Hematopoietic multipotent progenitor cell (in vitro differentiated cells): ENCODE results near the gene ASPDH. TPM values are rescaled to one million over a fixed set of nuclear protein-coding genes. Genes with fewer than 3 reads are reported as not detected.

ENCODE experiments used
- DNase-seq, 3 donors: peaks; one replicate each; pipeline ENCODE4 v3.0.0-alpha.2; 2011 to 2015; ENCODE audit warnings: low read depth in 2 of 3, low spot score in 2 of 3
- total RNA-seq: library from RNA; depleted of rRNA; stranded (reverse); fragments of >200 nt; gene quantifications from one replicate; pipeline ENCODE4 v1.2.3, GENCODE V29; 2012

ASPDH gene
- total RNA-seq, 1 donor, result not detected

DNA sequence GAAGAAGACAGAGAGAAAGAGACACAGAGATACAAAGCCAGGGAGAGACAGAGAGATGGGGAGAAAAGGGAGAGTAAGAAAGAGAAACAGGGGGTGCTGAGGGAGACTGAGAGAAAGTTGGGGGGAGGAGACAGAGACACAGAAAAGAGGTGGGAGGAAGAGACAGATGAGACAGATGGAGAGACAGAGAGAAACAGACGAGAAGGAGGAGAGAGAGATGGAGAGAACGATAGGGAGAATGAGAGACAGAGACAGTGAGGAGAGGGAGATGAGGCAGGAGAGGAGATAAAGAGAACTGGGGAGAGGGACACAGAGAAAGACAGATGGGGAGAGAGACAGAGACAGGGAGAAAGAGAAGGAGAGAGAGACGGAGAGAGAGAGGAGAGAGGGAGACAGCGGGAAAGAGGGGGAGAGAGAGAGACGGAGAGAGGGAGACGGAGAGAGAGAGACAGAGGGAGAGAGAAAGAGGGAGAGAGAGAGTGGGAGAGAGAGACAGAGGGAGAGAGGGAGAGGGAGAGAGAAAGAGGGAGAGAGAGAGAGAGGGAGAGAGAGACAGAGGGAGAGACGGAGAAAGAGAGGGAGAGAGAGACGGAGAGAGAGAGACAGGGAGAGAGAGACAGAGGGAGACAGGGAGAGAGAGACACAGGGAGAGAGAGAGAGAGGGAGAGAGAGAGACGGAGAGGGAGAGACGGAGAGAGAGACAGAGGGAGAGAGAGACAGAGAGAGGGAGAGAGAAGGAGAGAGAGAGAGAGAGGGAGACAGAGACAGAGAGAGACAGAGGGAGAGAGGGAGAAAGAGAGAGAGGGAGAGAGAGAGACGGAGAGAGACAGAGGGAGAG is 15.3 kb downstream of the ASPDH start:
- DNase-seq, result no peak

DNA sequence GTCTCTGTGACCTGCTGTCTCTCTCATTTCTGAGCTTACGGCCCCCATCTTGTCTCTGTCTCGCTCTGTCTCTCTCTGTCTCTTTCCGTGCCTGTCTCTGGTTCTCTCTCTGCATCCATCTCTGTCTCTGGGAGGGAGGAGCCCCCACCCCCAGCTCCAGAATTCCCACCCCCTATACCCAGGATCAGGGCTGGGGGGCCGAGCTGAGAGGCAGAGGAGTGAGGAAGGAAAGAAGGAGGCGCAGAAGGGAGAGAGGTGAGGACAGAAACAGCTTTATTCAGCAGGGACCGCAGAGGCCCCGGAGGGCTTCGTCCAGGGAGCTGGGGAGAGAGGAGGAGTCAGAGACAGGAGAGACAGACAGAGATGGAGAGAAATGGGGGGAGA is 16.7 kb downstream of the ASPDH start:
- no peak for DNase-seq

GRCh38 chr19:50496189-50497021 is 17.3 kb downstream of the ASPDH start:
- no peak for DNase-seq

DNA sequence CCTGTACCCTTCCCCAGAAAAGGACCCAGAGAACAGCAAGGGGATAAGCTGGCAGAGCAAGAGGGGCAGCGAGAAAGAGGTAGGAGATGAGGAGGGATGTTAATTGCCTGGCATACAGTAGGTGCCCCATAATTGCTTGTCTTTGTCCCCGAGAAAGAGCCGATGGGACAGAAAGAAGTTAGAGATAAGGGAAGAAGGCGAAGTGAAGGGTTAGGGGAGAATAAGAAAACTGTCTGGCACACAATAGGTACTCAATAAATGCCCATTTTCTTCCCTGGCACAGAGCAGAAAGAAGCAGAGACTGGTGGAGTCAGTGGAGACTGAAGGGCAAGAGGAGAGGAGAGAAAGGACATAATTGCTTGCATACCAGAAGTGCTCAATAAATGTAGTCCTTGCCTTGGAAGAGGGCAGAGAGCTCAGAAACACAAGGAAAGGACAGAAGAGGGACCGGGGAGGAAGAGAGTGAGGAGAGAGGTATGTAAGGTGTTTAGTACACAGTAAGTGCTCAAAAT is 18.6 kb downstream of the ASPDH start:
- no peak for DNase-seq

DNA sequence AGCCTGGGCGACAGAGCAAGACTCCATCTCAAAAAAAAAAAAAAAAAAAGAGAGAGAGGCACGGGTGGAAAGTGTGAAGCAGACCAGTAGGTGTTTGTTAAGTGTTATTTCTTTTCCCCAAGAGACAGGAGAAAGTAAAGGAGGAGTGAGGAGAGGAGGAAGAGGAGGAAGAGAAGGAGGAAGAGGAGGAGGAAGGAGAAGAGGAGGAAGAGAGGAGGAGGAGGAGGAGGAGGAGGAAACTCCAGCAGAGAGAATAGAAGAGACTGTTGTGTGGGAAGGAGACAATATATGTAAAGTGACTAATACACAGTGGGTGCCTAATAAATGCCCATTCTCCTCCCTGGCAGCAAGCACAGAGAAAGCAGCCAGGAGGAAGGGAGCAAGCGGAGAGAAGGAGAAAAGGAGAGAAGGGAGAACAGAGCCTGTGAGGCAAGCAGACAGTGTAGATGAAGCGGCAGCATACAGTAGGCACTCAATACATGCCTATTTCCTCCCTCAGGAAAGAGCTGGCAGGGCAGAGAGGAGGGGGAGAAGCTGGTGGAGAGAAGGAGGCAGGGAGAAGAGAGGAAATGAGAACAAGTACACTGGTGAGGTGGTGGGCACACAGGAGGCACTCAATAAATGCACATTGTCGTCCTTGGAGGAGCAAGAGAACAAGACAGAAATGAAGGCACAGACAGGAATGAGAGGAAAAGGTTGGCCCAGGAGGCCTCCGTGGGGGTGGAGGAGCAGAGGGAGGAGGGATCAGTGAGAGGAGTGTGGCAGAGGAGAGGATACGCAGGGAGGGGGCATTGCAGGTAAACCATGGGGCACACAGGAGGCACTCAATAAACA is 19.3 kb downstream of the ASPDH start:
- no peak for DNase-seq

DNA sequence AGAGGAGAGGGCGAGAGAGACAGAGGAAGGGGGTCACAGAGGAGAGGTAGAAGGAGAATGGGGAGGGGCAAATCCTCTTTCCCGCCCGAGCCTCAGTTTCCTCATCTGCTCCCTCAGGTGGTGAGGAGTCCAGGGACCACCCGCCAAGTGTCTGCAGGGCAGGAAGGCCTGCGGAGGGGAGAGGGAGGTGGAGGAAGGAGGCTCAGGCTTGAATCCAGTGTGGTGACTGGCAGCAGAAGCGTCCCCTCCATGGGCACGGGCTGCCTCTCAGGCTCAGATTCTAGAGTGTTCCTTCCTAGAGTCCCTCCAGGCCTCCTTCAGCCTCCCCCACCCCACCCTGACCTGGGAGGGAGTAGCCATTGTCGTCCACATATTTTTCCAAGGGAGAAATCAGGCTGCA is 20.5 kb downstream of the ASPDH start:
- no peak for DNase-seq

- peak in 2 of 3 donors; percentile 31 to 59 for DNase-seq
These were observed 21.2 kb downstream of the ASPDH start for GRCh38 chr19:50492303-50493052.

- no peak for DNase-seq
These were observed 22.7 kb downstream of the ASPDH start for GRCh38 chr19:50490991-50491472.

DNA sequence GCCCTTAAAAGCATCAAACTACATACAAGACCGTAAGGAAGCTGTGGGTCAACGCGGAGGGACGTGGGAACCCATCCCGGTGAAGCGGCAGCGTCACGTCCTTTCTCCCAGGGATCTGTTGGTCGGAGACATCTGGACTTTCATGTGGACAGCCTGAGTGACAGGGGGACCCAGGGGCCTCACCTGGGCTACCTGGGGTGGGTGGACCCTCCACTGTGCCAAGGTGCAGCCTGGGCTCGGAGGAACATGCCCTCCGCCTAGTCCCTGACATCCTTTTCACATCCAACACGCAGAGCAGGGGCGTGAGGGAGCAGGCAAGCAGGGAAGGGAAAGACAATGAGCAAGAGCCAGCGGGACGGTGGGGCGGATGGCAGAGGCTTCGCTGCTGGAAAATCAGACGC is 23.3 kb downstream of the ASPDH start:
- no peak for DNase-seq

GRCh38 chr19:50489461-50490011 is 24.2 kb downstream of the ASPDH start:
- no peak for DNase-seq

GRCh38 chr19:50488389-50489194 is 25.1 kb downstream of the ASPDH start:
- no peak for DNase-seq

GRCh38 chr19:50486823-50487515 is 26.7 kb downstream of the ASPDH start:
- DNase-seq, result peak in 2 of 3 donors; percentile 71 to 76

DNA sequence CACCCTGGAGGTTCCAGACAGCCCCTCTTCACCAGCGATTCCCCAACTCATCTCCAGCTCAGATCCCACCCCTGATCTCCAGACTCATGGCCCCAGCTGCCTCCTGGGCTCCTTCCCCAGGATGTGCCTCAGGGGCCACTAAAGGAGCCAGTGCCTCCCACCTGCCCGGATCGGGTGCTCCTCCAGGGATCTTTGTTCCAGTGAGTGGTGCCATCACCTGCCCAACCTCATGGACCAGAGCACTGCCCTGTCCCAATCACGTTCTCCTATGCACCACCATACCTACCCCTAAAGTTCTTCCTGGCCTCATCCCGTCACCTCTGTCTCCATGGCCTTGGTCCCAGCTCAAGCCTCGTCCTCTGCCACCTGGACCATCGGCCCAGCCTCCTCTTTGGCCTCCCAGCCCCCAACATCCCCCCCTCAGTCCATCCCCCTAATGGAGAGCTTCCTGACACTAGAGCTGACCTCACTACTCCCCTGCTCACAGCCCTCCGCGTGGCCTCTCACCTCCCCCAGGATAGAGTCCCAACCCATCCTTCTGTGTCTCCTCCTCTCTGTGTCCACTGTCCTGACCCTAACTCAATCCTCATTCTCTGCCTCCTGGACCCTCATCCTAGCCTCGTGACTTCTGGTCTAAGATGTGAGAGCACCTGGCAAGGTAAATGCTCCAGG is 28.3 kb downstream of the ASPDH start:
- no peak for DNase-seq

GRCh38 chr19:50482916-50483315 is 30.8 kb downstream of the ASPDH start:
- no peak for DNase-seq

DNA sequence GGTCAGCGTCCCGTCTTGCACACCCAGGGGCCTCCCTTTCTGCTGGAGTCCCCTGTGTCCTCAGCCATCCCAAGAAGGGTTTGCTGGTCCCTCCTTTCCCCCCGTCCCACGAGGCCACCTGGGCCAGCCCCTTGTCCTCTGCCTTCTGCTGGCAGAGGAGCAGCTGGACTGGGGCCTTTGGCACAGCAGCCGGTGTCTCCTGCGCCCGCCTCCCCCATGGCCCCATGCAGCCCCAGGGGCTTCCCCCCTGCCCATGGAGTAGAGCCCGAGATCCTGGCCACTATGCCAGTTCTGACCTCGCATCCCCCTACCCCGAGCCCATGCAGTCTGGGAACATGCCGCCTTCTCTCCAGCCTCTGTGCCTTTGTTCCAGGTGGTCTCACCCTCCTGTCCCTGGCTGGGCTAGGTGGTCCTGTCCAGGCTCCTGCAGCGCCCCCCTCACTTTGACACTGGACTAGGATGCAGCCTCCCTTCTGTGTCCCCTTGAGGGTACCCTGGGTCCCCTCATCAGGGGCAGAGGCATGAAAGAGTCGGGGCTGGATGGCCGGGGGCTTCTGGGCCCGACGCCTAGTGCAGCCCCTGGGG is 31.4 kb downstream of the ASPDH start:
- DNase-seq, result no peak

- DNase-seq, result no peak
These were observed 32.2 kb downstream of the ASPDH start for GRCh38 chr19:50481351-50482149.
